ENCODE results near the gene SASH1. TPM values are rescaled to one million over a fixed set of nuclear protein-coding genes. Genes with fewer than 3 reads are reported as not detected.

Gene SASH1
- total and polyA plus RNA-seq, 2 experiments from 2014 or later, result 7.5 to 7.8 TPM

DNA sequence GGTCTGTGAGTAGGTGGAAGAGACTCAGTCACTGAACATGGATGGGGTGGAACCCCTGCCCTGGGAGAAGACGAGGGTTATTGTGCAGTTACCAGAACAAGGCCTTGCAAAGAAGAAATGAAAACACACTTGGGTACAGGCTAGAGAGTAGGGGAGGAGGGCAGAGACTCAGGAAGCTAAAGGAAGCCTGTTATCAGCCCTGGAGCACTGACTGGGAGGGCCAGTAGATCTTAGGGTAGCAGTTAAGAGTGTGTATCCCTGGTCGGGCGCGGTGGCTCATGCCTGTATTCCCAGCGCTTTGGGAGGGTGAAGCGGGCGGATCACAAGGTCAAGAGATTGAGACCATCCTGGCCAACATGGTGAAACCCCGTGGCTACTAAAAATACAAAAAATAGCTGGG lies 74.4 kb downstream of the SASH1 start:
- no peaks in the 10 kb centered on the region for H3K27me3 ChIP-seq
- TF ChIP-seq EZH2 (IDR thresholded peaks at IDR 0.05; ENCODE audit: borderline replicate concordance) (no peak), EZH2phosphoT487 (IDR thresholded peaks at IDR 0.05; ENCODE audit: low read depth, severe bottlenecking, unreplicated experiment) (no peak)
- TF ChIP-seq, protein P1, sequence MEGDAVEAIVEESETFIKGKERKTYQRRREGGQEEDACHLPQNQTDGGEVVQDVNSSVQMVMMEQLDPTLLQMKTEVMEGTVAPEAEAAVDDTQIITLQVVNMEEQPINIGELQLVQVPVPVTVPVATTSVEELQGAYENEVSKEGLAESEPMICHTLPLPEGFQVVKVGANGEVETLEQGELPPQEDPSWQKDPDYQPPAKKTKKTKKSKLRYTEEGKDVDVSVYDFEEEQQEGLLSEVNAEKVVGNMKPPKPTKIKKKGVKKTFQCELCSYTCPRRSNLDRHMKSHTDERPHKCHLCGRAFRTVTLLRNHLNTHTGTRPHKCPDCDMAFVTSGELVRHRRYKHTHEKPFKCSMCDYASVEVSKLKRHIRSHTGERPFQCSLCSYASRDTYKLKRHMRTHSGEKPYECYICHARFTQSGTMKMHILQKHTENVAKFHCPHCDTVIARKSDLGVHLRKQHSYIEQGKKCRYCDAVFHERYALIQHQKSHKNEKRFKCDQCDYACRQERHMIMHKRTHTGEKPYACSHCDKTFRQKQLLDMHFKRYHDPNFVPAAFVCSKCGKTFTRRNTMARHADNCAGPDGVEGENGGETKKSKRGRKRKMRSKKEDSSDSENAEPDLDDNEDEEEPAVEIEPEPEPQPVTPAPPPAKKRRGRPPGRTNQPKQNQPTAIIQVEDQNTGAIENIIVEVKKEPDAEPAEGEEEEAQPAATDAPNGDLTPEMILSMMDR (IDR thresholded peaks at IDR 0.05; ENCODE audit: poor library complexity), result no peak
- no peak overlapping the region for H2AFZ ChIP-seq
- no peaks in the 10 kb centered on the region for H4K20me1 ChIP-seq (ENCODE audit: insufficient read depth, poor library complexity, severe bottlenecking)
- no peaks in the 10 kb centered on the region for H3K9me2 ChIP-seq (replicated peaks; ENCODE audit: insufficient read depth)
- H3K4me2 ChIP-seq, result no peak overlapping the region
- no peaks in the 10 kb centered on the region for H3K9me3 ChIP-seq (ENCODE audit: low read depth)
- H3K79me2 ChIP-seq, result no peaks in the 10 kb centered on the region
- WGBS (ENCODE audit: low lambda C conversion rate, missing lambda C conversion rate), result 100% methylated on average over 8 of the region's 8 CpGs
- H3K27ac ChIP-seq, result no peak overlapping the region
- DNase-seq (ENCODE audit: low spot score), result no peak
- no peak overlapping the region for H3K4me3 ChIP-seq
- H3K4me1 ChIP-seq (ENCODE audit: insufficient read depth), result no peaks in the 10 kb centered on the region
- H3K36me3 ChIP-seq (replicated peaks; ENCODE audit: insufficient read depth, low read depth), result no peaks in the 10 kb centered on the region

DNA sequence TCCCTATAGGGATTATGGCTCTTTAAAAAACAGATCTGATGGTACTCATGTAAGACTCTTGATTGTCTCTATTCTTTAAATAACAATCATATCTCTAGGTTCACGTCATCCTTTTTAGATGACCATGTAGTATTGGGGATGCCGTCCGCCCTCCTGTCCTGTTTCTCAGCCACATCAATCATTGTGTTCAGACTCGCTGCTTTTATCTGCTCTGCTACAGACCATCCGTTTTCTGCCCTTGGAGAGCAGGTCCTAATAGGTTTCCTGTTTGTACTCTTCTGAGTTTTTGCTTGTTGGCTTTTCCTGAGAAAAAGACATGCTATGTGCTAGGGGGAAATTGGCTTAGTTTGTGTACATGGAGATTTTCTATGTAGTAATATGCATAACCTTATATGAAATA lies 76.8 kb downstream of the SASH1 start:
- Histone ChIP-seq H3K27me3 (no peaks in the 10 kb centered on the region), H3K9me3 (ENCODE audit: low read depth) (no peaks in the 10 kb centered on the region), H3K79me2 (no peaks in the 10 kb centered on the region), H3K9me2 (replicated peaks; ENCODE audit: insufficient read depth) (no peaks in the 10 kb centered on the region), H3K4me3 (no peak overlapping the region), H3K27ac (no peak overlapping the region), H3K4me1 (ENCODE audit: insufficient read depth) (no peaks in the 10 kb centered on the region), H3K4me2 (no peak overlapping the region), H2AFZ (no peak overlapping the region), H4K20me1 (ENCODE audit: insufficient read depth, poor library complexity, severe bottlenecking) (no peaks in the 10 kb centered on the region), H3K36me3 (replicated peaks; ENCODE audit: insufficient read depth, low read depth) (no peaks in the 10 kb centered on the region)
- TF ChIP-seq EZH2phosphoT487 (IDR thresholded peaks at IDR 0.05; ENCODE audit: low read depth, severe bottlenecking, unreplicated experiment) (no peak), EZH2 (IDR thresholded peaks at IDR 0.05; ENCODE audit: borderline replicate concordance) (no peak)
- TF ChIP-seq, protein P1 (IDR thresholded peaks at IDR 0.05; ENCODE audit: poor library complexity), result no peak
- WGBS (ENCODE audit: low lambda C conversion rate, missing lambda C conversion rate), result 77% methylated on average over 5 of the region's 5 CpGs
- no peak for DNase-seq (ENCODE audit: low spot score)

DNA sequence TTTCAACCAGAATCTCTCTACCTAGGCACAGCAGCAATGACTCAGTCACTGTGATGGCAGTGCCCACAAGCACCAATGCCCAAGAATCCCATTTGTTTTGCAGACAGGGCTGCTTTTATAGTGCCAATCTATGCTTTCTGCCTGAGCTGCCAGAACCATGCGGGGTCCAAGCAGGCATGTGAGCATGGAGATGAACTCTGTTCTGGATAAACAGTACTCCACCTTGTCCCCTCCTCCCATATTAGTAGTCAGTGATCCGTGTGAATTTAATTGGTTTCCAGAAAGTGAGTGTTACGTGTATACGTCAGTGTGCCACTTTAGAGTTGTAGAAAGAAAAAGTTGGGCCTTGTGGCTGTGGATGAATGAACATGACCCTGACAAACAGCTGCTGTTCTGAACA lies 79.4 kb downstream of the SASH1 start:
- Histone ChIP-seq H3K36me3 (replicated peaks; ENCODE audit: insufficient read depth, low read depth) (no peaks in the 10 kb centered on the region), H3K4me3 (no peak overlapping the region), H4K20me1 (ENCODE audit: insufficient read depth, poor library complexity, severe bottlenecking) (no peaks in the 10 kb centered on the region), H3K9me2 (replicated peaks; ENCODE audit: insufficient read depth) (no peaks in the 10 kb centered on the region), H3K27me3 (no peaks in the 10 kb centered on the region), H3K9me3 (ENCODE audit: low read depth) (no peaks in the 10 kb centered on the region), H3K4me1 (ENCODE audit: insufficient read depth) (no peaks in the 10 kb centered on the region), H3K79me2 (no peaks in the 10 kb centered on the region), H3K27ac (no peak overlapping the region), H3K4me2 (no peak overlapping the region), H2AFZ (no peak overlapping the region)
- TF ChIP-seq EZH2phosphoT487 (IDR thresholded peaks at IDR 0.05; ENCODE audit: low read depth, severe bottlenecking, unreplicated experiment) (no peak), EZH2 (IDR thresholded peaks at IDR 0.05; ENCODE audit: borderline replicate concordance) (no peak)
- TF ChIP-seq, protein P1 (IDR thresholded peaks at IDR 0.05; ENCODE audit: poor library complexity), result no peak
- DNase-seq (ENCODE audit: low spot score), result no peak
- WGBS (ENCODE audit: low lambda C conversion rate, missing lambda C conversion rate), result 91% methylated on average over 4 of the region's 4 CpGs

DNA sequence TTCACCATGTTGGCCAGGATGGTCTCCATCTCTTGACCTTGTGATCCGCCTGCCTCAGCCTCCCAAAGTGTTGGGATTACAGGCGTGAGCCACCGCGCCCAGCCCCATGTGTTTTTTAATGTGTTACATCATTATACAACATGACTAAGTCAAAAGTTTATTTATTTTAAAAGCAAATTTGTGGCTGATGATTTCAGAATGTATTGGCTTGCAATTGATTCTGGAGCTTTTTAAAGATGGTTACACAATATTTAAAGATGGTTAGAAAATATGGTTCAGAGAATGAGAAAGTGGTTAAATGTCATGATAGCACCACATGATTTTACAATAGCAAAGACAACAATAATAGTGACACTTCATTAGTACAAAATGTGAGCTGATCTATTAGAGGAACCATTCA lies 80.5 kb downstream of the SASH1 start:
- H2AFZ ChIP-seq, result no peak overlapping the region
- no peaks in the 10 kb centered on the region for H4K20me1 ChIP-seq (ENCODE audit: insufficient read depth, poor library complexity, severe bottlenecking)
- H3K36me3 ChIP-seq (replicated peaks; ENCODE audit: insufficient read depth, low read depth), result no peaks in the 10 kb centered on the region
- H3K27ac ChIP-seq, result no peak overlapping the region
- no peaks in the 10 kb centered on the region for H3K9me2 ChIP-seq (replicated peaks; ENCODE audit: insufficient read depth)
- no peak overlapping the region for H3K4me2 ChIP-seq
- no peaks in the 10 kb centered on the region for H3K9me3 ChIP-seq (ENCODE audit: low read depth)
- TF ChIP-seq EZH2phosphoT487 (IDR thresholded peaks at IDR 0.05; ENCODE audit: low read depth, severe bottlenecking, unreplicated experiment) (no peak), EZH2 (IDR thresholded peaks at IDR 0.05; ENCODE audit: borderline replicate concordance) (no peak)
- TF ChIP-seq, protein P1 (IDR thresholded peaks at IDR 0.05; ENCODE audit: poor library complexity), result no peak
- no peak overlapping the region for H3K4me3 ChIP-seq
- no peaks in the 10 kb centered on the region for H3K4me1 ChIP-seq (ENCODE audit: insufficient read depth)
- no peaks in the 10 kb centered on the region for H3K79me2 ChIP-seq
- DNase-seq (ENCODE audit: low spot score), result no peak
- 97% methylated on average over 4 of the region's 4 CpGs for whole genome bisulfite sequencing (ENCODE audit: low lambda C conversion rate, missing lambda C conversion rate)
- H3K27me3 ChIP-seq, result no peaks in the 10 kb centered on the region
